Neuronal stem cell (in vitro differentiated cells): Measurements from ENCODE around the gene CARM1.

Experiments used
- DNase-seq: peaks from one replicate; pipeline ENCODE4 v3.0.0-alpha.2; 2013; ENCODE audit warnings: low spot score
- H2AFZ ChIP-seq: one replicate; pipeline ENCODE4 v1.6.1; 2013; ENCODE audit warnings: mild to moderate bottlenecking, low read length, inconsistent platforms
- H2AK5ac ChIP-seq: 2 replicates; pipeline ENCODE4 v1.6.1; 2013; ENCODE audit warnings: low read depth, mild to moderate bottlenecking, inconsistent platforms, low read length, moderate library complexity, mixed read lengths
- H2BK120ac ChIP-seq: 2 replicates; pipeline ENCODE4 v1.6.1; 2013; ENCODE audit warnings: low read depth, mild to moderate bottlenecking, inconsistent platforms, low read length, moderate library complexity, mixed read lengths
- H2BK12ac ChIP-seq: one replicate; pipeline ENCODE4 v1.6.1; 2013; ENCODE audit warnings: low read length, inconsistent platforms
- H2BK15ac ChIP-seq: 2 replicates; pipeline ENCODE4 v1.6.1; 2013; ENCODE audit warnings: mild to moderate bottlenecking, low read length, inconsistent platforms, mixed read lengths
- H2BK5ac ChIP-seq: one replicate; pipeline ENCODE4 v1.6.1; 2013; ENCODE audit warnings: inconsistent platforms, mild to moderate bottlenecking, low read length, moderate library complexity
- H3K14ac ChIP-seq: one replicate; pipeline ENCODE4 v1.6.1; 2013; ENCODE audit warnings: low read length, inconsistent platforms
- H3K18ac ChIP-seq: 2 replicates; pipeline ENCODE4 v1.6.1; 2013; ENCODE audit warnings: low read length, inconsistent platforms
- H3K23ac ChIP-seq: 2 replicates; pipeline ENCODE4 v1.6.1; 2013; ENCODE audit warnings: low read depth, mild to moderate bottlenecking, mixed read lengths, low read length, inconsistent platforms; ENCODE audit not compliant: poor library complexity
- H3K27ac ChIP-seq: replicated peaks from 3 replicates; pipeline ENCODE4 v1.5.1; 2013; ENCODE audit warnings: low read length, inconsistent platforms
- H3K27me3 ChIP-seq, 3 experiments: 2 replicates each; pipeline ENCODE4 v1.6.1; 2013; ENCODE audit warnings: low read length in 3 of 3, mild to moderate bottlenecking in 2 of 3, inconsistent platforms in 1 of 3, low read depth in 1 of 3, mixed read lengths in 1 of 3, moderate library complexity in 1 of 3; ENCODE audit not compliant: control insufficient read depth in 3 of 3, insufficient read depth in 3 of 3
- H3K36me3 ChIP-seq, 2 donors: replicated peaks in 1 of 2; 2 replicates each; pipeline ENCODE4 v1.6.1; 2013; ENCODE audit warnings: low read length in 2 of 2; ENCODE audit not compliant: control insufficient read depth in 2 of 2, insufficient read depth in 2 of 2
- H3K4ac ChIP-seq: 2 replicates; pipeline ENCODE4 v1.6.1; 2013; ENCODE audit warnings: inconsistent platforms, mild to moderate bottlenecking, low read length, moderate library complexity
- H3K4me1 ChIP-seq, 2 donors: 1 replicate in 1 of 2; 2 replicates in 1 of 2; pipeline ENCODE4 v1.6.1; 2013; ENCODE audit warnings: low read length in 2 of 2, low read depth in 1 of 2; ENCODE audit not compliant: control insufficient read depth in 2 of 2, insufficient read depth in 1 of 2
- H3K4me2 ChIP-seq: one replicate; pipeline ENCODE4 v1.6.1; 2013; ENCODE audit warnings: mild to moderate bottlenecking, low read length, inconsistent platforms; ENCODE audit not compliant: insufficient read depth, poor library complexity, severe bottlenecking
- H3K4me3 ChIP-seq, 2 donors: 2 replicates each; pipeline ENCODE4 v1.5.1; 2013; ENCODE audit warnings: low read length in 2 of 2, mild to moderate bottlenecking in 2 of 2, inconsistent platforms in 1 of 2, moderate library complexity in 1 of 2
- H3K79me1 ChIP-seq: one replicate; pipeline ENCODE4 v1.6.1; 2013; ENCODE audit warnings: low read depth, mild to moderate bottlenecking, inconsistent platforms, low read length, moderate library complexity
- H3K9ac ChIP-seq: one replicate; pipeline ENCODE4 v1.6.1; 2013; ENCODE audit warnings: mild to moderate bottlenecking, low read depth, low read length, inconsistent platforms; ENCODE audit not compliant: poor library complexity
- H3K9me3 ChIP-seq, 2 donors: replicated peaks in 1 of 2; 2 replicates each; pipeline versions ENCODE3 to v1.6.1; 2013; ENCODE audit warnings: low read length in 2 of 2, mild to moderate bottlenecking in 2 of 2, inconsistent platforms in 1 of 2, low read depth in 1 of 2, mixed read lengths in 1 of 2, moderate library complexity in 1 of 2; ENCODE audit not compliant: control insufficient read depth in 2 of 2, insufficient read depth in 1 of 2
- H4K8ac ChIP-seq: one replicate; pipeline ENCODE4 v1.6.1; 2013; ENCODE audit warnings: low read depth, mild to moderate bottlenecking, inconsistent platforms, low read length, moderate library complexity
- H4K91ac ChIP-seq: one replicate; pipeline ENCODE4 v1.6.1; 2013; ENCODE audit warnings: low read length, low read depth, mild to moderate bottlenecking, inconsistent platforms; ENCODE audit not compliant: poor library complexity
- WGBS, 2 donors: extraction: QIAGEN DNeasy Blood & Tissue Kit; methylation state at CpG; one replicate each; pipeline ENCODE4 v1.1.7; 2013; ENCODE audit warnings: missing lambda C conversion rate in 2 of 2, mixed read lengths in 1 of 2; ENCODE audit not compliant: insufficient read length in 2 of 2, insufficient replicate concordance in 1 of 2; ENCODE audit errors: extremely low coverage in 2 of 2; 5-methylcytosine and 5-hydroxymethylcytosine counted together

CARM1 gene

GRCh38 chr19:10919352-10920287 is 48.3 kb downstream of the CARM1 start:
- Histone ChIP-seq H3K14ac (no peak overlapping the region), H3K27me3 (no peaks in the 10 kb centered on the region), H3K79me1 (peaks cover 10% of the 10 kb centered on the region), H4K8ac (peak overlapping the region; percentile 29), H4K91ac (no peak overlapping the region), H3K4me2 (no peak overlapping the region), H2BK15ac (no peak overlapping the region), H3K23ac (peak overlapping the region; percentile 85), H3K9me3 (no peaks in the 10 kb centered on the region), H3K4ac (no peak overlapping the region), H3K4me1 (no peaks in the 10 kb centered on the region), H2BK120ac (no peak overlapping the region), H3K9ac (peak overlapping the region; percentile 9), H3K4me3 (no peak overlapping the region), H3K27ac (no peak overlapping the region), H3K18ac (no peak overlapping the region), H3K36me3 (peaks cover 48 to 93% of the 10 kb centered on the region in 2 donors), H2BK12ac (no peak overlapping the region), H2BK5ac (no peak overlapping the region), H2AK5ac (no peak overlapping the region), H2AFZ (no peak overlapping the region)
- WGBS, 2 donors = no CpG with 5 or more reads among the region's 26 CpGs
- DNase-seq = no peak

GRCh38 chr19:10920288-10920655 is 48.9 kb downstream of the CARM1 start:
- Histone ChIP-seq H2BK15ac (no peak overlapping the region), H3K9me3 (no peaks in the 10 kb centered on the region), H3K18ac (no peak overlapping the region), H3K9ac (peak overlapping the region; percentile 53), H3K27me3 (no peaks in the 10 kb centered on the region), H2BK5ac (no peak overlapping the region), H4K8ac (peak overlapping the region; percentile 29), H3K4ac (no peak overlapping the region), H3K4me2 (no peak overlapping the region), H3K36me3 (peaks cover 44 to 93% of the 10 kb centered on the region in 2 donors), H3K4me3 (no peak overlapping the region), H3K14ac (no peak overlapping the region), H3K23ac (peak overlapping the region; percentile 85), H2BK120ac (no peak overlapping the region), H4K91ac (no peak overlapping the region), H2BK12ac (no peak overlapping the region), H2AFZ (no peak overlapping the region), H2AK5ac (no peak overlapping the region), H3K4me1 (no peaks in the 10 kb centered on the region), H3K27ac (no peak overlapping the region), H3K79me1 (peaks cover 10% of the 10 kb centered on the region)
- DNase-seq = no peak
- no CpG with 5 or more reads among the region's 10 CpGs for WGBS, 2 donors

- no peak overlapping the region for H4K8ac ChIP-seq
- no peaks in the 10 kb centered on the region for H3K27me3 ChIP-seq
- peak overlapping the region; percentile 53 for H3K9ac ChIP-seq
- H2AK5ac ChIP-seq = no peak overlapping the region
- peaks cover 7% of the 10 kb centered on the region for H3K79me1 ChIP-seq
- no peaks in the 10 kb centered on the region for H3K4me1 ChIP-seq
- H2BK15ac ChIP-seq = no peak overlapping the region
- no peak overlapping the region for H2BK120ac ChIP-seq
- H3K4me2 ChIP-seq = no peak overlapping the region
- no peak overlapping the region for H2BK12ac ChIP-seq
- no peak overlapping the region for H3K4me3 ChIP-seq
- peak overlapping the region; percentile 85 for H3K23ac ChIP-seq
- H3K9me3 ChIP-seq = no peaks in the 10 kb centered on the region
- no peak overlapping the region for H3K18ac ChIP-seq
- no peak overlapping the region for H3K4ac ChIP-seq
- peaks cover 44 to 92% of the 10 kb centered on the region in 2 donors for H3K36me3 ChIP-seq
- H2BK5ac ChIP-seq = no peak overlapping the region
- no peak overlapping the region for H2AFZ ChIP-seq
- H4K91ac ChIP-seq = no peak overlapping the region
- no peak overlapping the region for H3K14ac ChIP-seq
- DNase-seq = no peak
- H3K27ac ChIP-seq = no peak overlapping the region
- no CpG with 5 or more reads among the region's 16 CpGs for WGBS, 2 donors
These were observed 49.4 kb downstream of the CARM1 start for GRCh38 chr19:10920781-10921180.

- no peak overlapping the region for H2BK120ac ChIP-seq
- peak overlapping the region; percentile 21 for H3K9ac ChIP-seq
- H2BK12ac ChIP-seq = no peak overlapping the region
- peak overlapping the region; percentile 24 for H2BK5ac ChIP-seq
- no peak for DNase-seq
- peaks cover 7% of the 10 kb centered on the region for H3K79me1 ChIP-seq
- H3K23ac ChIP-seq = peak overlapping the region; percentile 89
- H3K4me3 ChIP-seq = no peak overlapping the region
- H2AFZ ChIP-seq = no peak overlapping the region
- no peaks in the 10 kb centered on the region for H3K4me1 ChIP-seq
- no peak overlapping the region for H3K27ac ChIP-seq
- no peak overlapping the region for H3K18ac ChIP-seq
- no CpG with 5 or more reads among the region's 43 CpGs for WGBS, 2 donors
- H4K8ac ChIP-seq = no peak overlapping the region
- H3K27me3 ChIP-seq = no peaks in the 10 kb centered on the region
- H3K14ac ChIP-seq = peak overlapping the region; percentile 21
- H3K4ac ChIP-seq = no peak overlapping the region
- no peaks in the 10 kb centered on the region for H3K9me3 ChIP-seq
- no peak overlapping the region for H2AK5ac ChIP-seq
- peaks cover 40 to 86% of the 10 kb centered on the region in 2 donors for H3K36me3 ChIP-seq
- H3K4me2 ChIP-seq = no peak overlapping the region
- no peak overlapping the region for H2BK15ac ChIP-seq
- H4K91ac ChIP-seq = no peak overlapping the region
These were observed 50.0 kb downstream of the CARM1 start for GRCh38 chr19:10921199-10921909.
